ENCODE results near the gene TSPAN15.
"Not testable (repeated sequence)": the region's sequence is repeated elsewhere in the genome, so short reads cannot be mapped to it uniquely, and the experiment has no call there.

GRCh38 chr10:69536521-69536920 lies 85.3 kb downstream of the TSPAN15 start:
- not testable (repeated sequence) for TF ChIP-seq POLR2AphosphoS5 (IDR thresholded peaks at IDR 0.05); EP300 (IDR thresholded peaks at IDR 0.05; ENCODE audit: low read depth); POLR2A (IDR thresholded peaks at IDR 0.05)
- TF ChIP-seq, protein P1, sequence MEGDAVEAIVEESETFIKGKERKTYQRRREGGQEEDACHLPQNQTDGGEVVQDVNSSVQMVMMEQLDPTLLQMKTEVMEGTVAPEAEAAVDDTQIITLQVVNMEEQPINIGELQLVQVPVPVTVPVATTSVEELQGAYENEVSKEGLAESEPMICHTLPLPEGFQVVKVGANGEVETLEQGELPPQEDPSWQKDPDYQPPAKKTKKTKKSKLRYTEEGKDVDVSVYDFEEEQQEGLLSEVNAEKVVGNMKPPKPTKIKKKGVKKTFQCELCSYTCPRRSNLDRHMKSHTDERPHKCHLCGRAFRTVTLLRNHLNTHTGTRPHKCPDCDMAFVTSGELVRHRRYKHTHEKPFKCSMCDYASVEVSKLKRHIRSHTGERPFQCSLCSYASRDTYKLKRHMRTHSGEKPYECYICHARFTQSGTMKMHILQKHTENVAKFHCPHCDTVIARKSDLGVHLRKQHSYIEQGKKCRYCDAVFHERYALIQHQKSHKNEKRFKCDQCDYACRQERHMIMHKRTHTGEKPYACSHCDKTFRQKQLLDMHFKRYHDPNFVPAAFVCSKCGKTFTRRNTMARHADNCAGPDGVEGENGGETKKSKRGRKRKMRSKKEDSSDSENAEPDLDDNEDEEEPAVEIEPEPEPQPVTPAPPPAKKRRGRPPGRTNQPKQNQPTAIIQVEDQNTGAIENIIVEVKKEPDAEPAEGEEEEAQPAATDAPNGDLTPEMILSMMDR (IDR thresholded peaks at IDR 0.05) = not testable (repeated sequence)
